Hepatocyte (in vitro differentiated cells): ENCODE data around the gene FAM181A. TPM values are rescaled to one million over a fixed set of nuclear protein-coding genes. Genes with fewer than 3 reads are reported as not detected.

Source experiments
- DNase-seq: peaks from one replicate; pipeline ENCODE4 v3.0.0-alpha.2; 2016; ENCODE audit warnings: low spot score
- H2AFZ ChIP-seq: fragments of 200-600 bp; sonication (generic); 2 replicates; pipeline ENCODE4 v1.6.0; 2016; ENCODE audit warnings: antibody characterized with exemption, mild to moderate bottlenecking
- H3K27ac ChIP-seq: fragments of 200-600 bp; sonication (generic); 2 replicates; pipeline ENCODE4 v1.5.1; 2016; ENCODE audit warnings: mild to moderate bottlenecking
- H3K27me3 ChIP-seq: fragments of 200-600 bp; sonication (generic); 2 replicates; pipeline ENCODE4 v1.6.1; 2016
- H3K36me3 ChIP-seq: fragments of 200-600 bp; sonication (generic); replicated peaks from 2 replicates; pipeline ENCODE4 v1.5.1; 2016; ENCODE audit warnings: low read depth; ENCODE audit not compliant: insufficient read depth
- H3K4me1 ChIP-seq: fragments of 200-600 bp; sonication (generic); 2 replicates; pipeline ENCODE4 v1.5.1; 2016; ENCODE audit warnings: mild to moderate bottlenecking, moderate library complexity; ENCODE audit not compliant: insufficient read depth
- H3K4me2 ChIP-seq: fragments of 200-600 bp; sonication (generic); 2 replicates; pipeline ENCODE4 v1.6.0; 2016
- H3K4me3 ChIP-seq: fragments of 200-600 bp; sonication (generic); 2 replicates; pipeline ENCODE4 v1.5.1; 2016; ENCODE audit warnings: mild to moderate bottlenecking
- H3K79me2 ChIP-seq: fragments of 200-600 bp; sonication (generic); 2 replicates; pipeline ENCODE4 v1.6.0; 2017; ENCODE audit warnings: mild to moderate bottlenecking
- H3K9me2 ChIP-seq: fragments of 200-600 bp; sonication (generic); replicated peaks from 2 replicates; pipeline ENCODE4 v1.6.0; 2017; ENCODE audit warnings: mild to moderate bottlenecking; ENCODE audit not compliant: insufficient read depth
- H3K9me3 ChIP-seq: fragments of 200-600 bp; sonication (generic); 2 replicates; pipeline ENCODE4 v1.5.1; 2016; ENCODE audit warnings: low read depth, mild to moderate bottlenecking
- H4K20me1 ChIP-seq: fragments of 200-600 bp; sonication (generic); 2 replicates; pipeline ENCODE4 v1.6.0; 2016; ENCODE audit warnings: mild to moderate bottlenecking; ENCODE audit not compliant: insufficient read depth, poor library complexity, severe bottlenecking
- CTCF ChIP-seq: fragments of 200-600 bp; sonication (generic); IDR thresholded peaks from 2 replicates; pipeline ENCODE4 v1.5.1; 2016; ENCODE audit warnings: antibody characterized with exemption, mild to moderate bottlenecking; ENCODE audit not compliant: poor library complexity
- EZH2 ChIP-seq: fragments of 200-600 bp; sonication (generic); IDR thresholded peaks from 2 replicates; pipeline ENCODE4 v1.6.1; 2016; ENCODE audit warnings: antibody characterized with exemption, mild to moderate bottlenecking, borderline replicate concordance
- EZH2phosphoT487 ChIP-seq: fragments of 200-600 bp; sonication (generic); IDR thresholded peaks from one replicate; pipeline ENCODE4 v1.6.1; 2018; ENCODE audit warnings: antibody characterized with exemption, mild to moderate bottlenecking, low read depth, moderate library complexity; ENCODE audit not compliant: unreplicated experiment, severe bottlenecking
- WGBS: methylation state at CpG from one replicate; pipeline ENCODE4 v1.1.6; 2016; ENCODE audit warnings: low lambda C conversion rate; ENCODE audit errors: missing lambda C conversion rate; 5-methylcytosine and 5-hydroxymethylcytosine counted together
- polyA plus RNA-seq: library from polyadenylated mRNA; unstranded; fragments of >200 nt; fragmentation: Nextera tagmentation; extraction: Ambion mirVana; gene quantifications from 2 replicates; pipeline ENCODE4 v1.2.1, GENCODE V29; 2016
- total RNA-seq: library from RNA; depleted of rRNA; stranded (reverse); fragments of >200 nt; gene quantifications from 2 replicates; pipeline ENCODE4 v1.2.3, GENCODE V29; 2014

Gene FAM181A
- total and polyA plus RNA-seq, 2 experiments from 2014 or later: not detected

GRCh38 chr14:93917141-93917540, 10.0 kb upstream of the FAM181A start:
- no peak for DNase-seq
- Histone ChIP-seq H3K4me2 (no peak overlapping the region), H4K20me1 (no peaks in the 10 kb centered on the region), H2AFZ (no peak overlapping the region), H3K79me2 (no peaks in the 10 kb centered on the region), H3K27ac (no peak overlapping the region), H3K4me3 (no peak overlapping the region), H3K27me3 (no peaks in the 10 kb centered on the region), H3K36me3 (no peaks in the 10 kb centered on the region), H3K9me2 (no peaks in the 10 kb centered on the region), H3K4me1 (no peaks in the 10 kb centered on the region), H3K9me3 (no peaks in the 10 kb centered on the region)
- TF ChIP-seq CTCF (no peak), EZH2phosphoT487 (no peak), EZH2 (no peak)
- 91% methylated on average over 7 of the region's 7 CpGs for WGBS

- Histone ChIP-seq H3K27ac (no peak overlapping the region), H3K4me2 (no peak overlapping the region), H3K36me3 (no peaks in the 10 kb centered on the region), H3K27me3 (no peaks in the 10 kb centered on the region), H3K9me3 (no peaks in the 10 kb centered on the region), H3K79me2 (no peaks in the 10 kb centered on the region), H3K4me1 (no peaks in the 10 kb centered on the region), H3K9me2 (no peaks in the 10 kb centered on the region), H4K20me1 (no peaks in the 10 kb centered on the region), H3K4me3 (no peak overlapping the region), H2AFZ (no peak overlapping the region)
- no peak for TF ChIP-seq EZH2
- TF ChIP-seq EZH2phosphoT487: no peak
- no peak for TF ChIP-seq CTCF
- DNase-seq: no peak
- 86% methylated on average over 18 of the region's 18 CpGs for WGBS
Observed at GRCh38 chr14:93921001-93921806, 5.9 kb upstream of the FAM181A start.

GRCh38 chr14:93923626-93924025, 3.5 kb upstream of the FAM181A start:
- H3K27ac ChIP-seq: no peak overlapping the region
- 92% methylated on average over 8 of the region's 8 CpGs for WGBS
- H3K9me3 ChIP-seq: no peaks in the 10 kb centered on the region
- no peak for DNase-seq
- no peaks in the 10 kb centered on the region for H3K79me2 ChIP-seq
- H3K9me2 ChIP-seq: no peaks in the 10 kb centered on the region
- no peaks in the 10 kb centered on the region for H3K4me1 ChIP-seq
- no peaks in the 10 kb centered on the region for H3K36me3 ChIP-seq
- no peak overlapping the region for H3K4me2 ChIP-seq
- H4K20me1 ChIP-seq: no peaks in the 10 kb centered on the region
- TF ChIP-seq CTCF (no peak), EZH2 (no peak), EZH2phosphoT487 (no peak)
- H3K4me3 ChIP-seq: no peak overlapping the region
- H3K27me3 ChIP-seq: no peaks in the 10 kb centered on the region
- no peak overlapping the region for H2AFZ ChIP-seq
